Gastrocnemius medialis (tissue), 4 donors: ENCODE measurements around the gene HIF1A.

Experiments
- POLR2A ChIP-seq, 2 donors: fragments of 450-650 bp; IDR thresholded peaks; one replicate each; pipeline ENCODE4 v1.6.1; 2017; ENCODE audit warnings: antibody characterized with exemption in 2 of 2, mild to moderate bottlenecking in 2 of 2, moderate library complexity in 2 of 2
- TF ChIP-seq, protein P1 (sequence below), 5 experiments: fragments of 450-650 bp in 3 of 5; fragments of 200-600 bp in 2 of 5; sonication (generic) in 2 of 5; IDR thresholded peaks in 4 of 5; conservative IDR thresholded peaks in 1 of 5; 1 replicate in 4 of 5; 2 replicates in 1 of 5; pipeline ENCODE4 v1.5.1; 2016 to 2019; ENCODE audit warnings: antibody characterized with exemption in 5 of 5, mild to moderate bottlenecking in 3 of 5, moderate library complexity in 3 of 5

DNA sequence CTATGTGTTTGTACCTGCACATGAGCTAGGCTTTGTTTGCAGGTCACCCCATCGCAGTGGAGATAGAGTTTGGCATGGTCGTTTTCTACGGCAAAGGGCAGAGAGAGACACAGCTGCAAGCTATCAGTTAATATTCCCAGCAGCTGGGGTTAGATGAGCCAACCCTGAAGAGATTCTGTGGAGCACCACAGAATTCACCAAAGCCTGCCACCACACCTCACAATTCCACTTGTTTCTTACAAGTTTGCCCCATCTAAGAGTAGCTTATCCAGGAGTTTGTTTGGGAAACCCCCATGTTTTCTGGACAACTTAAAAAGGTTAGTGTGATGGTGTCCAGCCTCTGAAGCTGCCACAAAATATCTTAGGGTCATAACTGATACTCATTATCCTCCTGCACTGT, 20.0 kb upstream of the HIF1A start:
- TF ChIP-seq, protein P1, sequence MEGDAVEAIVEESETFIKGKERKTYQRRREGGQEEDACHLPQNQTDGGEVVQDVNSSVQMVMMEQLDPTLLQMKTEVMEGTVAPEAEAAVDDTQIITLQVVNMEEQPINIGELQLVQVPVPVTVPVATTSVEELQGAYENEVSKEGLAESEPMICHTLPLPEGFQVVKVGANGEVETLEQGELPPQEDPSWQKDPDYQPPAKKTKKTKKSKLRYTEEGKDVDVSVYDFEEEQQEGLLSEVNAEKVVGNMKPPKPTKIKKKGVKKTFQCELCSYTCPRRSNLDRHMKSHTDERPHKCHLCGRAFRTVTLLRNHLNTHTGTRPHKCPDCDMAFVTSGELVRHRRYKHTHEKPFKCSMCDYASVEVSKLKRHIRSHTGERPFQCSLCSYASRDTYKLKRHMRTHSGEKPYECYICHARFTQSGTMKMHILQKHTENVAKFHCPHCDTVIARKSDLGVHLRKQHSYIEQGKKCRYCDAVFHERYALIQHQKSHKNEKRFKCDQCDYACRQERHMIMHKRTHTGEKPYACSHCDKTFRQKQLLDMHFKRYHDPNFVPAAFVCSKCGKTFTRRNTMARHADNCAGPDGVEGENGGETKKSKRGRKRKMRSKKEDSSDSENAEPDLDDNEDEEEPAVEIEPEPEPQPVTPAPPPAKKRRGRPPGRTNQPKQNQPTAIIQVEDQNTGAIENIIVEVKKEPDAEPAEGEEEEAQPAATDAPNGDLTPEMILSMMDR (IDR thresholded peaks at IDR 0.05 in 4 of 5, conservative IDR thresholded peaks at IDR 0.05 in 1 of 5): no peak
- TF ChIP-seq POLR2A (IDR thresholded peaks at IDR 0.05): no peak
